Mesodermal cell (in vitro differentiated cells): ENCODE data around the gene C1orf226.

ENCODE experiments used
- H3K27ac ChIP-seq: 2 replicates; pipeline ENCODE4 v1.7.0; 2013; ENCODE audit warnings: mild to moderate bottlenecking, low read depth, low read length, moderate library complexity; ENCODE audit not compliant: severe bottlenecking
- H3K36me3 ChIP-seq: 2 replicates; pipeline ENCODE4 v1.7.1; 2013; ENCODE audit warnings: mild to moderate bottlenecking, low read length, moderate library complexity; ENCODE audit not compliant: control insufficient read depth, insufficient read depth
- H3K4me1 ChIP-seq: one replicate; pipeline ENCODE4 v1.7.1; 2013; ENCODE audit warnings: mild to moderate bottlenecking, low read length; ENCODE audit not compliant: insufficient read depth, control insufficient read depth, poor library complexity, severe bottlenecking
- H3K4me3 ChIP-seq: 2 replicates; pipeline ENCODE4 v1.7.0; 2013; ENCODE audit warnings: low read length, control low read depth, mild to moderate bottlenecking; ENCODE audit not compliant: insufficient read depth, poor library complexity, severe bottlenecking; ENCODE audit errors: extremely low read depth
- H3K9me3 ChIP-seq: 2 replicates; pipeline ENCODE4 v1.7.1; 2013; ENCODE audit warnings: mild to moderate bottlenecking, low read length, moderate library complexity; ENCODE audit not compliant: control insufficient read depth
- WGBS, 2 experiments: methylation state at CpG; one replicate each; pipeline ENCODE4 v1.1.5; 2013; ENCODE audit warnings: missing lambda C conversion rate in 2 of 2; ENCODE audit not compliant: insufficient coverage in 2 of 2; 5-methylcytosine and 5-hydroxymethylcytosine counted together

Gene C1orf226

DNA sequence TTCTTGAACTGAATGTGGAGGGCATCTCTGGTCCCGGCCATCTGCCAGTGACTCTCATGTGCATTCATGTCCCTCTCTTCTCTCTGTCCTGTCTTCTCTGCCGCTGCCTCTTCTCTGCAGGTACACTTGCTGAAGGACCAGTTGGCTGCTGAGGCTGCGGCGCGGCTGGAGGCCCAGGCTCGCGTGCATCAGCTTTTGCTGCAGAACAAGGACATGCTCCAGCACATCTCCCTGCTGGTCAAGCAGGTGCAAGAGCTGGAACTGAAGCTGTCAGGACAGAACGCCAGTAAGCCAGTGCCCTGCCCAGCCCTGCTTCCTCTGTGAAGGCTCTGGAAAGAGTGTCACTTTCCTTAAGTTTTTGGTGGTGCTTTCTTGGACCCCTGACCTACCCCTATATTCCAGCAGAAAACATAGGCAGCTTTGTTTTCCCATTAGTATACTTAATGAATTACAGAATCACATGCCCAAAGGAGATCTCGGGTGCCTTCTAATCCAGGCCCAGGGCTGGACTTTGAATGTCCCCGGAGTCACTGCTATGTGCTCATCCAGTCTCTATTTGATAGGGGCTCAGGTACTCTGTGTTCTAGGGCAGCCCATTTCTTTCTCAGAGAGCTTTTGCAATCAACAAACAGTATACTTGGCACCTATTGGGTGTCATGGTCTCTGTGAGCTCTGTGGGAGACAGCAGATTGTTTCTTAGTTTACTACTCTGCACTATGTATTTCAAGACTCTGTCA, 16.1 kb upstream of the C1orf226 start:
- WGBS, 2 experiments, result 97 to 98% methylated on average over 8 to 10 of the region's 10 CpGs
- Histone ChIP-seq H3K27ac (no peak overlapping the region), H3K9me3 (no peaks in the 10 kb centered on the region), H3K4me3 (no peak overlapping the region), H3K36me3 (peaks cover 6% of the 10 kb centered on the region), H3K4me1 (peaks cover 4% of the 10 kb centered on the region)

GRCh38 chr1:162366149-162366548, 15.4 kb upstream of the C1orf226 start:
- WGBS, 2 experiments, result 50% methylated on average over 2 of the region's 4 CpGs; no CpG with 5 or more reads in 1 of the 2 experiments
- Histone ChIP-seq H3K36me3 (peaks cover 6% of the 10 kb centered on the region), H3K4me3 (no peak overlapping the region), H3K4me1 (peaks cover 4% of the 10 kb centered on the region), H3K9me3 (no peaks in the 10 kb centered on the region), H3K27ac (no peak overlapping the region)

- Histone ChIP-seq H3K27ac (no peak overlapping the region), H3K9me3 (no peaks in the 10 kb centered on the region), H3K4me1 (peaks cover 7% of the 10 kb centered on the region), H3K36me3 (peaks cover 6% of the 10 kb centered on the region), H3K4me3 (no peak overlapping the region)
- WGBS, 2 experiments, result 91 to 100% methylated on average over 4 of the region's 9 CpGs
Measured at GRCh38 chr1:162366671-162367070, 14.9 kb upstream of the C1orf226 start.

DNA sequence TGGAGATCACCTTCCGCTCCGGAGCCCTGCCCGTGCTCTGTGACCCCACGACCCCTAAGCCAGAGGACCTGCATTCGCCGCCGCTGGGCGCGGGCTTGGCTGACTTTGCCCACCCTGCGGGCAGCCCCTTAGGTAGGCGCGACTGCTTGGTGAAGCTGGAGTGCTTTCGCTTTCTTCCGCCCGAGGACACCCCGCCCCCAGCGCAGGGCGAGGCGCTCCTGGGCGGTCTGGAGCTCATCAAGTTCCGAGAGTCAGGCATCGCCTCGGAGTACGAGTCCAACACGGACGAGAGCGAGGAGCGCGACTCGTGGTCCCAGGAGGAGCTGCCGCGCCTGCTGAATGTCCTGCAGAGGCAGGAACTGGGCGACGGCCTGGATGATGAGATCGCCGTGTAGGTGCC, 14.5 kb upstream of the C1orf226 start:
- 98% methylated on average over 26 to 36 of the region's 36 CpGs for WGBS, 2 experiments
- H3K27ac ChIP-seq, result no peak overlapping the region

GRCh38 chr1:162367772-162368171, 13.8 kb upstream of the C1orf226 start:
- WGBS, 2 experiments, result 89 to 92% methylated on average over 7 to 8 of the region's 10 CpGs
- Histone ChIP-seq H3K4me3 (no peak overlapping the region), H3K36me3 (peaks cover 6% of the 10 kb centered on the region), H3K4me1 (peaks cover 10% of the 10 kb centered on the region), H3K9me3 (no peaks in the 10 kb centered on the region), H3K27ac (peak overlapping the region; percentile 23)

More for the DNA sequence above, 14.5 kb upstream of the C1orf226 start:
- peaks cover 10% of the 10 kb centered on the region for H3K4me1 ChIP-seq
- H3K9me3 ChIP-seq, result no peaks in the 10 kb centered on the region
- H3K4me3 ChIP-seq, result no peak overlapping the region
- peaks cover 6% of the 10 kb centered on the region for H3K36me3 ChIP-seq

- Histone ChIP-seq H3K9me3 (no peaks in the 10 kb centered on the region), H3K4me1 (peaks cover 13% of the 10 kb centered on the region), H3K27ac (peak overlapping the region; percentile 23), H3K36me3 (peaks cover 6% of the 10 kb centered on the region), H3K4me3 (no peak overlapping the region)
- 63 to 73% methylated on average over 4 of the region's 4 CpGs for WGBS, 2 experiments
Measured at GRCh38 chr1:162368451-162368850, 13.1 kb upstream of the C1orf226 start.

DNA sequence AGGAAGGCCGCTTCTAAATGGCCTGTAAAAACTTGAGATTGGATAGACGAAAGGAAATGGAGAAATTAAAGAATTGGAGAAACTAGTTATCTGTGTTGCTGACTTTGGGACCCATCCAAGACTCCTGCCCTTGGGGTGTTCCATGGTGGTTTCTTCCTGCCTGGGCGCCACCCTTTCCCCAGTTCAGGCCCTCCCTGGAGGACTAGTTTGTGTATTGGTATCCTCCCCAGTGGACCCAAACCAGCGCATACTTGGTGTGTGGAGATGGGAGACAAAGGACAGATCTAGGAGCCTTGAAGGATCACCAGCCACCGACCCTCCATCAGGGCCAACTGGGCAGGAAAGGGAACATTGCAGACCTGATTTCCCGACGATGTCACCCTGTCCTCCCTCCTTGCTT, 12.0 kb upstream of the C1orf226 start:
- H3K4me3 ChIP-seq, result no peak overlapping the region
- no peaks in the 10 kb centered on the region for H3K9me3 ChIP-seq
- no peak overlapping the region for H3K27ac ChIP-seq
- H3K36me3 ChIP-seq, result peaks cover 6% of the 10 kb centered on the region
- H3K4me1 ChIP-seq, result peaks cover 22% of the 10 kb centered on the region
- 93 to 94% methylated on average over 6 of the region's 7 CpGs for WGBS, 2 experiments

GRCh38 chr1:162370161-162370560, 11.4 kb upstream of the C1orf226 start:
- Histone ChIP-seq H3K36me3 (peaks cover 6% of the 10 kb centered on the region), H3K4me1 (peaks cover 22% of the 10 kb centered on the region), H3K9me3 (no peaks in the 10 kb centered on the region), H3K27ac (no peak overlapping the region), H3K4me3 (no peak overlapping the region)
- WGBS, 2 experiments, result 100% methylated on average over 1 of the region's 1 CpG

- Histone ChIP-seq H3K27ac (no peak overlapping the region), H3K9me3 (no peaks in the 10 kb centered on the region), H3K36me3 (peaks cover 5% of the 10 kb centered on the region), H3K4me1 (peaks cover 22% of the 10 kb centered on the region), H3K4me3 (no peak overlapping the region)
- no CpG with 5 or more reads among the region's 3 CpGs for WGBS, 2 experiments
Measured at GRCh38 chr1:162370721-162371120, 10.8 kb upstream of the C1orf226 start.

DNA sequence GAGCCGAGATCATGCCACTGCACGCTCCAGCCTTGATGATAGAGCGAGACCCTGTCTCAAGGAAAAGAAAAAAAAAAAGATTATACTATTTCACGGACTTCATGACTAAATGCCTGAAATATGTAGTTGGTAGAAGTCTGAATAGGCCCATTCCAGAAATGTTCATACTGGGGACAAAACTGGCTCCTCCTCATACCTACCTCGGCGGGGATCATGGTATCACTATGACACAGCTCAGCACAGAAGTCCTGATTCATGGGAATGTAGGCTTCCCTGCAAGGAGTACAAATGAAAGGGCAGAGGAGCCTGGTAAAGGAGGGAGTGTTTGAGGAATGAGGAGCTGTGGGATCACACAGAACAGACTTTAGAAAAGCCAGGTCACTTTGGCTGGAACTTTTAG, 9.9 kb upstream of the C1orf226 start:
- peaks cover 2% of the 10 kb centered on the region for H3K36me3 ChIP-seq
- no peak overlapping the region for H3K27ac ChIP-seq
- no CpG with 5 or more reads among the region's 6 CpGs for WGBS, 2 experiments

More for the DNA sequence above, 9.9 kb upstream of the C1orf226 start:
- H3K9me3 ChIP-seq, result no peaks in the 10 kb centered on the region
- peaks cover 22% of the 10 kb centered on the region for H3K4me1 ChIP-seq
- no peak overlapping the region for H3K4me3 ChIP-seq
